SK-N-SH treated with all-trans-retinoic acid at 6 μM for 48 hours (cell line): Measurements from ENCODE around the gene RNF175.

Experiments
- BACH2 ChIP-seq: fragments of 250-450 bp; sonication (Bioruptor Pico); IDR thresholded peaks from 2 replicates; pipeline ENCODE4 v1.9.0; 2021; ENCODE audit warnings: mild to moderate bottlenecking, borderline replicate concordance
- CSDC2 ChIP-seq: fragments of 250-450 bp; sonication (Bioruptor Pico); IDR thresholded peaks from 2 replicates; pipeline ENCODE4 v1.5.0; 2020; ENCODE audit warnings: mild to moderate bottlenecking, moderate library complexity
- GLIS3 ChIP-seq: fragments of 250-450 bp; sonication (Bioruptor Pico); IDR thresholded peaks from 2 replicates; pipeline ENCODE4 v1.5.0; 2020; ENCODE audit warnings: mild to moderate bottlenecking, moderate library complexity
- RARB ChIP-seq: fragments of 250-450 bp; sonication (Bioruptor Pico); IDR thresholded peaks from 2 replicates; pipeline ENCODE4 v1.8.0; 2021; ENCODE audit warnings: mild to moderate bottlenecking, moderate library complexity
- ZFP3 ChIP-seq: fragments of 250-450 bp; sonication (Bioruptor Pico); IDR thresholded peaks from 2 replicates; pipeline ENCODE4 v1.5.0; 2020; ENCODE audit warnings: mild to moderate bottlenecking, moderate library complexity
- ZNF8 ChIP-seq: fragments of 450-650 bp; formaldehyde crosslinking; IDR thresholded peaks from 2 replicates; pipeline ENCODE4 v1.5.0; 2020; ENCODE audit warnings: mild to moderate bottlenecking, moderate library complexity
- TF ChIP-seq, protein P1 (sequence below): fragments of 250-450 bp; sonication (Bioruptor Pico); IDR thresholded peaks from 2 replicates; pipeline ENCODE4 v1.5.0; 2020; ENCODE audit warnings: mild to moderate bottlenecking, moderate library complexity

DNA sequence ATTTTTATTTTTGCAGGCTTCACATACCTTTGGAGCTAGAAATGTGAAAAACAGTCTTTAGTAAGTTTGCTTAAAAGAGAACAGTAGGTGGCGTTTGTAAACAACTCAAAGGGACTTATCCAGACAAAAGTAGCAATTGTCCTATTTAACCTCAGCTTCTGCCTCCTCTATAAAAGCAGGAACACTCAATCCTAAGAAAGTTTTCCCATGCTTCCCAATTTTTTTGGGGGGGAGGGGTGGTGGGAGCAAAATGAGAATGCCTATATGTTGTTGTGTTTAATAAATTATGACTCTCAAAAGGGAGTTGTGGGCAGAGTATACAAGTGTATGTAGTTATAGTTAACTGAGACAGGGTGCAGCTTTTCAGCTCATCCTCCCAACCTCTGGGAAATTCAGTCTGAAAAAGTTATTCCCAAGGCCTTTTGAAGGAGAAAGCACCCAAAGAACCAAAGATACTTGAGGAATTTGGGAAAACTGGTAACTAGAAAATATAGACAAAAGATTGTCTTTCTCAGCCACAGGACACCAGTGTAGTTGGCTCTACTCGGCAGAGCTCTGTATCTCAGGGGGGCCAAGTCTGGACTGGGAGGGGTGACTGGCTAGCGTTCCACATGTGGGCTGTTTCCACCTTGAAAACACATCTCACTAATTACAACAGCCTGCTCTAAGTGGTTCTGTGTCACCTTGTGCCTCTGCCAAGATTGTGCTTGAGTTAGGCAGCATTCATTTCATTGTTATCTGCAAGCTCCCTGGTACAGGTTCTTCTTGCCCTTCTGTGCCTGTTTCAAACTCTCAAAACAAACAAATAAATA lies 26.3 kb upstream of the RNF175 start:
- TF ChIP-seq ZFP3 (CRISPR knock-in tag), result no peak
- no peak for TF ChIP-seq RARB (CRISPR knock-in tag)
- TF ChIP-seq ZNF8 (CRISPR knock-in tag), result no peak
- no peak for TF ChIP-seq BACH2 (CRISPR knock-in tag)
- no peak for TF ChIP-seq GLIS3 (CRISPR knock-in tag)
- TF ChIP-seq CSDC2 (CRISPR knock-in tag), result no peak
- TF ChIP-seq, protein P1, sequence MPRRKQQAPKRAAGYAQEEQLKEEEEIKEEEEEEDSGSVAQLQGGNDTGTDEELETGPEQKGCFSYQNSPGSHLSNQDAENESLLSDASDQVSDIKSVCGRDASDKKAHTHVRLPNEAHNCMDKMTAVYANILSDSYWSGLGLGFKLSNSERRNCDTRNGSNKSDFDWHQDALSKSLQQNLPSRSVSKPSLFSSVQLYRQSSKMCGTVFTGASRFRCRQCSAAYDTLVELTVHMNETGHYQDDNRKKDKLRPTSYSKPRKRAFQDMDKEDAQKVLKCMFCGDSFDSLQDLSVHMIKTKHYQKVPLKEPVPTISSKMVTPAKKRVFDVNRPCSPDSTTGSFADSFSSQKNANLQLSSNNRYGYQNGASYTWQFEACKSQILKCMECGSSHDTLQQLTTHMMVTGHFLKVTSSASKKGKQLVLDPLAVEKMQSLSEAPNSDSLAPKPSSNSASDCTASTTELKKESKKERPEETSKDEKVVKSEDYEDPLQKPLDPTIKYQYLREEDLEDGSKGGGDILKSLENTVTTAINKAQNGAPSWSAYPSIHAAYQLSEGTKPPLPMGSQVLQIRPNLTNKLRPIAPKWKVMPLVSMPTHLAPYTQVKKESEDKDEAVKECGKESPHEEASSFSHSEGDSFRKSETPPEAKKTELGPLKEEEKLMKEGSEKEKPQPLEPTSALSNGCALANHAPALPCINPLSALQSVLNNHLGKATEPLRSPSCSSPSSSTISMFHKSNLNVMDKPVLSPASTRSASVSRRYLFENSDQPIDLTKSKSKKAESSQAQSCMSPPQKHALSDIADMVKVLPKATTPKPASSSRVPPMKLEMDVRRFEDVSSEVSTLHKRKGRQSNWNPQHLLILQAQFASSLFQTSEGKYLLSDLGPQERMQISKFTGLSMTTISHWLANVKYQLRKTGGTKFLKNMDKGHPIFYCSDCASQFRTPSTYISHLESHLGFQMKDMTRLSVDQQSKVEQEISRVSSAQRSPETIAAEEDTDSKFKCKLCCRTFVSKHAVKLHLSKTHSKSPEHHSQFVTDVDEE (CRISPR knock-in tag), result no peak
